ENCODE measurements around the gene KLRD1.
"Not testable (repeated sequence)": the region's sequence is repeated elsewhere in the genome, so short reads cannot be mapped to it uniquely, and the experiment has no call there.

Gene KLRD1, protein sequence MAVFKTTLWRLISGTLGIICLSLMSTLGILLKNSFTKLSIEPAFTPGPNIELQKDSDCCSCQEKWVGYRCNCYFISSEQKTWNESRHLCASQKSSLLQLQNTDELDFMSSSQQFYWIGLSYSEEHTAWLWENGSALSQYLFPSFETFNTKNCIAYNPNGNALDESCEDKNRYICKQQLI

GRCh38 chr12:10307630-10308029 lies at the start of gene KLRD1:
KLRD1 (plus strand) TSS chr12:10307870; CDS start chr12:10308078, 208 bp downstream.
- DNase-seq (ENCODE audit: low read depth), result no peak

GRCh38 chr12:10260927-10261326 lies 46.7 kb upstream of the KLRD1 start:
- DNase-seq (ENCODE audit: low read depth), result no peak

DNA sequence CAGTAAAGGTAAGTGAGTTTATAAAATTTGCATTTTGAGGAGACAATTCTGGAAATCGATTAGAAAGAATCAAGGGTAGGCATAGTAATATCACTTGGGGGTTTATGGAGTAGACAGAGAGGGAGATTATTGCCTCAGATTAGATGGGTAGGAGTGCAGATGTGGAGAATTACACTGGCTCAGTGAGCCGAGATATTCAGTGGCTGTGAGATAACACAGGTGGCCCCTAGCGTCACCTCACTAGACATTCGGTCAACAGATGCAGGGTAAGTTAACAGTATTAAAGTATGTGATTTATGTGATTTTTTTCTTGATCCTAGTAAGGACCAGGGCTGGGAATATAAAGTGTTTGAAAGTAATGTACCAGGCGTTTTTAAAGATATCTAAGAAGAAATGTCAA lies 39.6 kb upstream of the KLRD1 start:
- DNase-seq (ENCODE audit: low read depth), result no peak

GRCh38 chr12:10272467-10272866 lies 35.2 kb upstream of the KLRD1 start:
- DNase-seq (ENCODE audit: low read depth), result no peak

GRCh38 chr12:10276774-10277173 lies 30.9 kb upstream of the KLRD1 start:
- no peak for DNase-seq (ENCODE audit: low read depth)

DNA sequence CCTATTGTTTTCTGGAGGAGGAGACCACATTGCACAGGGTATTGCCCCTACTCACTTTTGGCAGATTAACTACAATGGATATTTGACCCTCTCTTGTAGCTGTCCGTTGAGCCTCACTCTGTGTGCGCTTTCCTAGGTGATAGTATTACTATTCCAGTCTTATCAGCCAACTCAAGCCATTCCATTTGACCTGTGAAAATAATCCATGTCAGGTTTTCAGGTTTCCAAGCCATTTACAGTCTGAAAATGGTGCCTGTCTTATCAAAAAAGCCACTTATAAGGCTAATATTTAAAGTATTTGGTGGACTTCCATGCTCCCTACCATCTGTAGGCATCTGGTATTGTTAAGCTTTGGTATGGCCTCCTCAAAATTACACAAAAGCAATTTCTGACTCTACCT lies 29.6 kb upstream of the KLRD1 start:
- DNase-seq (ENCODE audit: low read depth), result no peak

- no peak for DNase-seq (ENCODE audit: low read depth)
Observed at GRCh38 chr12:10279937-10280336, 27.7 kb upstream of the KLRD1 start.

DNA sequence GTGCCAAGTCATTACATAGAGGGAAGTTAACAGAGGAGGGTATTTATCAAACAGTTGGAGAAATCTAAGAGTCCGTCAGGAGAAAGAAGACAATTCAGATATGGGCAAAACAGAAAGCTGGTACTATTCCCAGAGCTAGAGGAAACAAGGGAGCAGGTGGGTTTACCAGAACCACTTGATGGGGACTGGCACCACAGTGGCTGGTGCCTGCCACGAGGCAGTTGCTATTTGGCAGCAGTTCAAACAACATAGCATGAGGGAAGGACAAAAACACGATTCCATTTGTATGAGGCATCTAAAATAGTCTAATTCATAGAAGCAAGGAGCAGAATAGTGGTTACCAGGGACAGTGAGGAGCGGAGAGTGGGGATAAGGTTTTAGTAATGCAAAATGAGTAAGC lies 24.6 kb upstream of the KLRD1 start:
- no peak for DNase-seq (ENCODE audit: low read depth)

DNA sequence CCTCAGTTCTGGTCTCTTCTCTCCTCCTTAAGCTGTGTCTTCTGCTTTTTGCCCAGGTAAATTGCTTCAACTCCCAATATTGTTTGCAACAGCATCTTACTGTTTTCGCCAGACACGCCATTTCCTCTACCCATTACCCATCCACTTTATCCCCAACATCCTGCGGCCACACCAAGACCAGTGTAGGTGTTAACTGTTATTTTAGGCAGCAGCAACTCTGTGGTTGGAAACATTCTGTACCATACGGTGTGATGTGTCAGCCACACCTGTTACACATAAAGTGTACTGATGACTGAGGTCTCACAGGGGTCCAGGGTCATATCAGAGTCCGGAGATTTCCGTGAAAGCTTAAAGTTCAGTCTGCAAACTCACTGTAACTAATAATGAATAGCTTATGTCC lies 21.8 kb upstream of the KLRD1 start:
- no peak for DNase-seq (ENCODE audit: low read depth)

DNA sequence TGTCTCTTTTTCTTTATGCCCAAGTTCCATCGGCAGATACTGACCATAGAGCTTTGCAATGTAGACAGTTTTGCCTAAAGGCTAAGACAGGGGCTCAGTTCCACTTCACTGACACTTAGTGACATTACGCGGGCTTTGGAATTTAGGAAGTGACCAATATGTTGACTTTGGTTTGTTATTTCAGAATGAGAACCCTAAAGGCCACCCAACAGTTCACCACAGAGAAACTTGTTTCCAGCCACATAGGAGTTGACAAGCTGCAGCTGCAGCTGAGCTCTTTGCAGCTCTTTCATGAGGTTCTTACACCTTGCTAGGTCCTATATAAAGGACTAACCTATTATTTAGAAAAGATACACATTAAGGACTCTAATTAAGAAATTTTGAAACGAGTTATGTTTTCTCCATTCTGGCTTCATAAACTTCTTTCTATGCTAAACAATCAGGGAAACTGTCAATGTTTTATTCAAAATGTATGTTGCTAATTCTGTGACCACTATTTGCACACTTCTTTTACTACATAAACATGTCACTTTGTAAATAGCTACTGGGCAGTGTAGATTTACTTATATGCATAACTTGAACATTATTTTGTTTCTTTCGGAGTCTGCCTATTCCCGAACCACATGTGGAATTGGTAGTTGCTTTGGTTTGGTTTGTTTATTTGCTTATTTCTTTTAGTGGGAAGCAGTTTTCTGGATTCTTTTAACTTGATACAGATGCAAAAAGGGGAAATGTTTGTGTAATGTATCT lies 18.5 kb upstream of the KLRD1 start:
- DNase-seq (ENCODE audit: low read depth), result no peak

- no peak for DNase-seq (ENCODE audit: low read depth)
Observed at GRCh38 chr12:10291030-10291429, 16.6 kb upstream of the KLRD1 start.

GRCh38 chr12:10293151-10293550 lies 14.5 kb upstream of the KLRD1 start:
- DNase-seq (ENCODE audit: low read depth), result no peak

DNA sequence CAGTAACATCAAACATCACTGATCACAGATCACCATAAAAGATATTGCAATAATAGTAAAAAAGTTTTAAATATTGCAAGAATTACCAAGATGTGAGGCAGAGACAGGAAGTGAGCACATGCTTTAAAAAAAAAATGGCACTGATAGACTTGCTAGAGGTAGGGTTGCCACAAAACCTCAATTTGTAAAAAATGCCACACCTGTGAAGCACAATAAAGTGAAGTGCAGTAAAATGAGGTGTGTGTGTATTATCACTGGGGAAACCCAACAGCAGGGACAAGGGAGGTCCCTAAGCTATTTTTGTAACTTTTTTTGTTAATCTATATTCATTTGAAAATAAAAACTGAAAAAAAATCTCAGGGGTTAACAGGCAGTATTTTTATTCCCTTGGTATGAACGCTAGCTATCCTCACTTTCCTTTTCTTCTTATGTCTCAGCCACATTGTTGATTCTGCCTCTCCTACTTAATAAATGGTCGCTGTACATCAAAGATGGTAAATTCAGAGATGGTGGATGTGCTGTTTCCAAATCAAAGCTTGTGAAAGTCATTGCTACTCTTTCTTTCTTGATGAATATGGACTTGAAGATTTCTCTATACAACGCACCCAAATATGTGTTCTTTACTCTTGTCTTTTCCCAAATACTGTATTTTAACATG lies 14.0 kb upstream of the KLRD1 start:
- DNase-seq (ENCODE audit: low read depth), result no peak

DNA sequence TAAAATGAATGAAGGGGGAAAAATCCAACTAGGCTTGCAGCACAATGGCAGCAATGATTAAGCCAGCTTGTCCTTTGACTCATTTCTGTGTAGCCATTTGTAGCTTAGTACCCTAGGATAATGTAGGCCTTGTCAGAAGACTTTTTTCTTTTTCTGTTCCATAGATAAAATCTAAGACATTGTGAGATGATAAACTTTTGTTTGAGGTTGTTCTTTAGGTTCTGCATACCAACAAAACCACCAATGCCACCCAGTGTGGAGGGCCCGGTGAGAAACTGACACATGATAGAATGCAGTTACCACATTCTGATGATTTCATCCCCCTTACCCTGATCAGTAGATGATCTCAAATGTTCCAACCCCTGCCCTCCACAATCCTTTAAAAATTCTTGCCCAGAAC lies 6.6 kb upstream of the KLRD1 start:
- DNase-seq (ENCODE audit: low read depth), result no peak

- peak; percentile 22 for DNase-seq (ENCODE audit: low read depth)
Observed at GRCh38 chr12:10304161-10304574, 3.5 kb upstream of the KLRD1 start.

GRCh38 chr12:10305411-10305810 lies 2.3 kb upstream of the KLRD1 start:
- no peak for DNase-seq (ENCODE audit: low read depth)

- no peak for DNase-seq (ENCODE audit: low read depth)
Observed at GRCh38 chr12:10310926-10311720, 3.5 kb downstream of the KLRD1 start.

- no peak for DNase-seq (ENCODE audit: low read depth)
Observed at GRCh38 chr12:10319388-10319787, 11.7 kb downstream of the KLRD1 start.

DNA sequence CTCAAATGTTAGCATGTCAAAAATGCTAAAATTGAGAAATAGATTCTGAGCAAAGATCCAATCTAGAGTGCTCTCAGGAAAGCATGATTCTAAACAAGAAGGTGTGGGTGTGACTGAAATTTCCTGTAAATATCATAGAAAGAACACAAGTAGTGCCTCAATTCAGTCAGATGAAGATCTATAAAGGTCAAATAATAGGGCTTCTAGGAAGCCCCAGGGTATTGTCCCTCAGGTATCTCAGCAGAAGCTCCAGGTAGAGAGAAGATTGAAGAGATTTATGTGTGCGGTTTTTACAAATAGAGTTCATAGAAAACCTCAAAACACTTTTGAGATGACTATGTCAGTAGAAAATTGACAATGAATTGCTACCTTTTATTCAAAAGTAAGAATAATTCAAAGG lies 13.0 kb downstream of the KLRD1 start:
- no peak for DNase-seq (ENCODE audit: low read depth)

DNA sequence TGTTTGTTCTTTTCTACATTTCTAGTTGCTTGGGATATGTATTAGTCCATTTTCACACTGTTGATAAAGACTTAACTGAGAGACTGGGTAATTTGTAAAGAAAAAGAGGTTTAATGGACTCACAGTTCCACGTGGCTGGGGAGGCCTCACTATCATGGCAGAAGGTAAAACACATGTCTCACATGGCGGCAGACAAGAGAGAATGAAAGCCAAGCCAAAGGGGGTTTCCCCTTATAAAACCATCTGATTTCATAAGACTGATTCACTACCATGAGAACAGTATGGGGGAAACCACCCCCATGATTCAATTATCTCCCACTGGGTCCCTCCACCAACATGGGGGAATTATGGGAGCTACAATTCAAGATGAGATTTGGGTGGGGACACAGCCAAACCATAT lies 21.0 kb downstream of the KLRD1 start:
- not testable (repeated sequence) for DNase-seq (ENCODE audit: low read depth)

- DNase-seq (ENCODE audit: low read depth), result no peak
Observed at GRCh38 chr12:10331642-10332239, 24.1 kb downstream of the KLRD1 start.

DNA sequence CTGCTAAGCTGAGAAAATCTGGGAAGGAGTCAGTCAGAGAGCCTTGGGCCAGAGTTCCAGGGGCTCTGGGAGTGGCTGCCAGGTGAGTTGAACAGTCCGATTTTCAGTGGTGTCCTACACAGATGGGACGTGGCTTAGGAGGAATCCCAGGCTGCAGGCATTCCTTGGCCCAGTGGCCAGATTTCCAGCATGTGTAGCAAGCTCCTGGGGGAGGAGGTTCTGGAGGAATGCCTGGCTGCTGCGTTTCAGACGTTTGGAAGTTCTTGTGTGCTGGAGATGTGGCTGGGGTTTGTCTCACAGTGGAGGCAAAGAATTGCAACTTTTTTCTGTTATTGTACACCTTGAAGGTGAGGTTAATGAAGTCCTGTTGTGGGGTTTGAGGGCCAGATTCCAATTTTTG lies 28.5 kb downstream of the KLRD1 start:
- not testable (repeated sequence) for DNase-seq (ENCODE audit: low read depth)

Data from HS-5 (cell line).